Breast epithelium (tissue), 4 donors: ENCODE data around the gene CHRNB2. TPM values are rescaled to one million over a fixed set of nuclear protein-coding genes. Genes with fewer than 3 reads are reported as not detected.
A peak's percentile ranks its signal among the peaks of the same experiment; 100 is the strongest.

ENCODE experiments used
- DNase-seq, 2 donors: peaks; one replicate each; pipeline ENCODE4 v3.0.0-alpha.2; 2019; ENCODE audit warnings: low spot score in 2 of 2
- H3K27ac ChIP-seq, 2 donors: fragments of 200-600 bp; sonication (generic) in 1 of 2; one replicate each; pipeline ENCODE4 v1.5.1; 2016 to 2019; ENCODE audit warnings: mild to moderate bottlenecking in 1 of 2
- H3K27me3 ChIP-seq, 2 donors: fragments of 200-600 bp; sonication (generic) in 1 of 2; one replicate each; pipeline versions ENCODE4 v1.5.1 to v1.6.0; 2017 to 2019; ENCODE audit warnings: control low read depth in 1 of 2, mild to moderate bottlenecking in 1 of 2
- H3K36me3 ChIP-seq: fragments of 200-600 bp; one replicate; pipeline ENCODE4 v1.5.1; 2019
- H3K4me1 ChIP-seq, 2 donors: fragments of 200-600 bp; sonication (generic); one replicate each; pipeline ENCODE4 v1.5.1; 2016 to 2019; ENCODE audit warnings: control low read depth in 1 of 2
- H3K4me3 ChIP-seq, 3 donors: fragments of 200-600 bp; sonication (generic); 1 replicate in 2 of 3; 2 replicates in 1 of 3; pipeline ENCODE4 v1.5.1; 2016 to 2019; ENCODE audit warnings: mild to moderate bottlenecking in 3 of 3, moderate library complexity in 2 of 3
- H3K9me3 ChIP-seq, 2 donors: fragments of 200-600 bp; sonication (generic) in 1 of 2; one replicate each; pipeline ENCODE4 v1.5.1; 2016 to 2019; ENCODE audit warnings: control low read depth in 1 of 2
- POLR2A ChIP-seq: fragments of 450-650 bp; IDR thresholded peaks from one replicate; pipeline ENCODE4 v1.6.1; 2016; ENCODE audit warnings: antibody characterized with exemption, mild to moderate bottlenecking, moderate library complexity
- POLR2AphosphoS5 ChIP-seq, 3 donors: sonication (generic); formaldehyde crosslinking; IDR thresholded peaks; one replicate each; pipeline ENCODE4 v1.6.1; 2017; ENCODE audit warnings: antibody characterized with exemption in 3 of 3
- intact Hi-C: fragments of 100-400 bp; cut with DNase I; formaldehyde crosslinking; loops from one replicate; pipeline ENCODE4 v1.15.1; 2023; ENCODE audit warnings: low total_unique reads
- total RNA-seq, 3 donors: library from RNA; depleted of rRNA; stranded (reverse); fragments of >200 nt; gene quantifications; one replicate each; pipeline ENCODE4 v1.1.0, GENCODE V29; 2016
- TF ChIP-seq, protein P1 (sequence below), 3 donors: fragments of 450-650 bp; IDR thresholded peaks; one replicate each; pipeline ENCODE4 v1.5.1; 2016 to 2017; ENCODE audit warnings: antibody characterized with exemption in 3 of 3, mild to moderate bottlenecking in 3 of 3, moderate library complexity in 3 of 3

The CHRNB2 gene
- total RNA-seq, 3 donors from 2014 or later, result 0.16 to 1.3 (median 0.73) TPM

DNA sequence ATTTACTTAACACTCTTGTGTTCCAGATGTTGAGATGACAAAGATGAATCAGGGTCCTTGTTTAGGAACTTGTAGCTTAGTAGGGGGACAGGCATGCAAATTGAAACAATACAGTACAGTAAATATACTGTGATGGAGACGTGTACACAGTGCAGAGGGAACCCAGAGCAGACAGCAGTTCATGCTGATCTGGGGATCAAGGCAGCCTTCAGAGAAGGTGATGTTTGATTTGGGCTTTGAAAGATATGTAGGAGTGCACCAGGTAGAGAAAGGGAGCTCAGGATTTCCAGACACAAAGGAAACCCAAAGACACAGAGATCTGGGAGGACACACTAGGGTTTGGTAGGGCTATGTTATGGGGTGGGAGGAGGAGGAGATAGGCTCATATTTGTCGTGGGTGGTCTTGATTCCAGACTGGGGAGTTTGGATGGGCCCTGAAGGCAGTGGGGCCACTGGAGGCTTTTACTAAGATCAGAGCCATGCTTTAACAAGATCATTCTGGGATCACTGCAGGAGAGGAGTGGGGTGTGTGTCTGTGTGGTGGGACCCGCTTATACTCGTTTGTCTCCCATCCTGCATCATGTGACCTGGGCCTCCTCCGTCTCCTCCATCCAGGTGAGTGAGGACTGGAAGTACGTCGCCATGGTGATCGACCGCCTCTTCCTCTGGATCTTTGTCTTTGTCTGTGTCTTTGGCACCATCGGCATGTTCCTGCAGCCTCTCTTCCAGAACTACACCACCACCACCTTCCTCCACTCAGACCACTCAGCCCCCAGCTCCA, 7.8 kb downstream of the CHRNB2 start:
- Histone ChIP-seq H3K27me3 (no peaks in the 10 kb centered on the region), H3K9me3 (no peaks in the 10 kb centered on the region), H3K4me3 (no peak overlapping the region), H3K36me3 (no peaks in the 10 kb centered on the region), H3K27ac (no peak overlapping the region), H3K4me1 (no peaks in the 10 kb centered on the region)
- intact Hi-C loops, result no loop called here
- TF ChIP-seq, protein P1, sequence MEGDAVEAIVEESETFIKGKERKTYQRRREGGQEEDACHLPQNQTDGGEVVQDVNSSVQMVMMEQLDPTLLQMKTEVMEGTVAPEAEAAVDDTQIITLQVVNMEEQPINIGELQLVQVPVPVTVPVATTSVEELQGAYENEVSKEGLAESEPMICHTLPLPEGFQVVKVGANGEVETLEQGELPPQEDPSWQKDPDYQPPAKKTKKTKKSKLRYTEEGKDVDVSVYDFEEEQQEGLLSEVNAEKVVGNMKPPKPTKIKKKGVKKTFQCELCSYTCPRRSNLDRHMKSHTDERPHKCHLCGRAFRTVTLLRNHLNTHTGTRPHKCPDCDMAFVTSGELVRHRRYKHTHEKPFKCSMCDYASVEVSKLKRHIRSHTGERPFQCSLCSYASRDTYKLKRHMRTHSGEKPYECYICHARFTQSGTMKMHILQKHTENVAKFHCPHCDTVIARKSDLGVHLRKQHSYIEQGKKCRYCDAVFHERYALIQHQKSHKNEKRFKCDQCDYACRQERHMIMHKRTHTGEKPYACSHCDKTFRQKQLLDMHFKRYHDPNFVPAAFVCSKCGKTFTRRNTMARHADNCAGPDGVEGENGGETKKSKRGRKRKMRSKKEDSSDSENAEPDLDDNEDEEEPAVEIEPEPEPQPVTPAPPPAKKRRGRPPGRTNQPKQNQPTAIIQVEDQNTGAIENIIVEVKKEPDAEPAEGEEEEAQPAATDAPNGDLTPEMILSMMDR (IDR thresholded peaks at IDR 0.05), result no peak
- TF ChIP-seq POLR2AphosphoS5 (IDR thresholded peaks at IDR 0.05), result no peak
- TF ChIP-seq POLR2A, result no peak
- no peak for DNase-seq

DNA sequence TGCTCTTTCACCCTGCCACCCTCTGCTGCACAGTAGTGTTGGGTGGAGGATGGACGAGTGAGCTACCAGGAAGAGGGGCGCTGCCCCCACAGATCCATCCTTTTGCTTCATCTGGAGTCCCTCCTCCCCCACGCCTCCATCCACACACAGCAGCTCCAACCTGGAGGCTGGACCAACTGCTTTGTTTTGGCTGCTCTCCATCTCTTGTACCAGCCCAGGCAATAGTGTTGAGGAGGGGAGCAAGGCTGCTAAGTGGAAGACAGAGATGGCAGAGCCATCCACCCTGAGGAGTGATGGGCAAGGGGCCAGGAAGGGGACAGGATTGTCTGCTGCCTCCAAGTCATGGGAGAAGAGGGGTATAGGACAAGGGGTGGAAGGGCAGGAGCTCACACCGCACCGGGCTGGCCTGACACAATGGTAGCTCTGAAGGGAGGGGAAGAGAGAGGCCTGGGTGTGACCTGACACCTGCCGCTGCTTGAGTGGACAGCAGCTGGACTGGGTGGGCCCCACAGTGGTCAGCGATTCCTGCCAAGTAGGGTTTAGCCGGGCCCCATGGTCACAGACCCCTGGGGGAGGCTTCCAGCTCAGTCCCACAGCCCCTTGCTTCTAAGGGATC, 8.5 kb downstream of the CHRNB2 start:
- no peaks in the 10 kb centered on the region for H3K36me3 ChIP-seq
- intact Hi-C loops, result no loop called here

DNA sequence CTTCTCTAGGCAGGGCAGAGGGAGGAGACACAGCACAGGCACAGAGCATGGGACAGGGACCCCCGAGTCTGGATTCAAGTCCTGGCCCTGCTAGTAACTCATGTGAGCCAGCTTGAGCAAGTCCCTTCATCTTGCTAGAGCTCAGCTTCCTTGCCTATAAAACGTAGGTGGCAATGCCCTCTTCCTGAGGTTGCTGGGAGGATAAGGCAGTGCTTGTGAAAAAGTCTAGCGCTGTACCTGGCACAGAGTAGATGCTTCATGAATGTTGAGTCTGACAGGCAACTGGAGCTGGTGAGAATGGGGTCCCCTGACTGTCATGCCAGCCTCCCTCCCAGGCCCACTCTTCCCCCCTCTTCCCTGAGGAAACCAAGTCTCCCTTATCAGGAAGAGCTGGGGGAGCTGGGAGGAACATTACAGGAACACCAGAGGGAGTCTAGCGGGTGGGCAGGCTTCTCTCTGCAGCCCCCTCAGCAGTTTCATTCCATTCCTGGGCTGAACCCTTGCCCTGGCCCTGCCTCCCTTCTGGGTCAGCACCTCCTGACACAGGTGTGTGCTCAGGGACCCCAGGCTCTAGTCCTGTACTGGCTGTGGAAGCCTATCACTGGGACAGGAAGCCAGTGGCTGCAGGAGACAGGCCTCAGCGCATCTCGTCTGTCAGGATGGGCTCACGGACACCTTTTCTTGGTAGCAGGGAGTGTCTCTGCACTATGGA, 9.9 kb downstream of the CHRNB2 start:
- Histone ChIP-seq H3K9me3 (no peaks in the 10 kb centered on the region), H3K4me1 (no peaks in the 10 kb centered on the region), H3K27ac (no peak overlapping the region), H3K4me3 (no peak overlapping the region), H3K36me3 (peaks cover 8% of the 10 kb centered on the region), H3K27me3 (no peaks in the 10 kb centered on the region)
- intact Hi-C loops, result no loop called here
- DNase-seq, result no peak
- no peak for TF ChIP-seq POLR2AphosphoS5 (IDR thresholded peaks at IDR 0.05)

More for the DNA sequence above, 8.5 kb downstream of the CHRNB2 start:
- no peak overlapping the region for H3K4me3 ChIP-seq
- no peaks in the 10 kb centered on the region for H3K27me3 ChIP-seq
- TF ChIP-seq POLR2A (no peak), POLR2AphosphoS5 (IDR thresholded peaks at IDR 0.05) (no peak)
- TF ChIP-seq, protein P1 (IDR thresholded peaks at IDR 0.05), result no peak
- no peaks in the 10 kb centered on the region for H3K9me3 ChIP-seq
- H3K4me1 ChIP-seq, result no peaks in the 10 kb centered on the region
- DNase-seq, result no peak
- no peak overlapping the region for H3K27ac ChIP-seq

DNA sequence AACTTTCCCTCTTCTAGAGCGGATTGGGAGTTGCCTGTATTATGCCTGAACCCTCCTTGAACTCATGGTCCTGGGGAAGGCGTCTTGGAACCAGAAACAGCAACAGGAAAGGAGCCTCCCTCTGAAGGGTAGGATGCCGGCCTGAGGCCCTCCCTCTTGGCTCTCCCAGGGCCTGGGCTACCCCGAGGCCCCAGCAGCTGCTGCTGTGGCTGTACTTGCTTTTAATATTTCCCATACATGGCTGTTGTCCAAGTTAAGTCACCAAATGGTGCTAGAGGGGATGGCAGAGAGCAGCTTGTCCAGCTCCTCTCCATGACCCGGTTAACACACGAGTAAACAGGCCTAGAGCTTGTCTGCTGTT, 10.5 kb downstream of the CHRNB2 start:
- intact Hi-C loops, result no loop called here

DNA sequence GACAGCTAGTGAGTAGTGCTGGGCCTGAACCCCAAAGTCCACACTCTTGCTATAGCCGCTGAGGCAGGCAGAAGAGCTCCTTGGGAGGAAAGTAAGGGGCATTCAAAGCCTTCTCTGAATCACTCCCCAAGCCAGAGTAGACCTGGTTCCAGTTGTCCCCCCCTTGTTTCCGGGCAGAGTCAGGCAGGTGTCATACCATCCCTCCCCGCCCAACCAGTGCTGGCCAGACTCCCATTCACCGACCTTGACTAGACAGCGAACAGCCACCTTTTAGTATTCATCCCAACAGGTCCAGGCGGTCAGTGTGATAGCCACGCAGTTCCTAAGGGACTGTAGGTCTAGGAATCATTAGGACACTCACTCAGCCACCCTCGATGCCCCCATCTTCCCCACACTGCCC, 11.8 kb downstream of the CHRNB2 start:
- DNase-seq, result no peak
- peaks cover 25% of the 10 kb centered on the region for H3K36me3 ChIP-seq
- no peaks in the 10 kb centered on the region for H3K27me3 ChIP-seq
- TF ChIP-seq POLR2A (no peak), POLR2AphosphoS5 (IDR thresholded peaks at IDR 0.05) (no peak)
- TF ChIP-seq, protein P1 (IDR thresholded peaks at IDR 0.05), result no peak
- no peaks in the 10 kb centered on the region for H3K9me3 ChIP-seq
- H3K4me3 ChIP-seq, result no peak overlapping the region
- H3K27ac ChIP-seq, result no peak overlapping the region
- no peaks in the 10 kb centered on the region for H3K4me1 ChIP-seq
- intact Hi-C loops, result no loop called here

More for the DNA sequence above, 10.5 kb downstream of the CHRNB2 start:
- Histone ChIP-seq H3K4me3 (no peak overlapping the region), H3K27me3 (no peaks in the 10 kb centered on the region), H3K27ac (peak overlapping the region in 1 of 2 donors; percentile 12), H3K36me3 (peaks cover 14% of the 10 kb centered on the region), H3K4me1 (no peaks in the 10 kb centered on the region), H3K9me3 (no peaks in the 10 kb centered on the region)
- no peak for TF ChIP-seq POLR2AphosphoS5 (IDR thresholded peaks at IDR 0.05)
- TF ChIP-seq, protein P1 (IDR thresholded peaks at IDR 0.05), result no peak
- no peak for TF ChIP-seq POLR2A
- DNase-seq, result no peak
